Mammary epithelial cell (primary cell): ENCODE results near the gene PPP2R2B.

Experiments
- CTCF ChIP-seq, 2 donors: IDR thresholded peaks in 1 of 2; conservative IDR thresholded peaks in 1 of 2; 2 replicates each; pipeline ENCODE4 v1.5.1; 2011 to 2012; ENCODE audit warnings: inconsistent platforms in 2 of 2, low read length in 2 of 2, mild to moderate bottlenecking in 2 of 2, control low read depth in 1 of 2, low read depth in 1 of 2; ENCODE audit not compliant: insufficient read depth in 1 of 2; ENCODE audit errors: extremely low read depth in 1 of 2
- EZH2 ChIP-seq: IDR thresholded peaks from 2 replicates; pipeline ENCODE4 v1.6.1; 2012; ENCODE audit warnings: low read length, inconsistent platforms, borderline replicate concordance

- TF ChIP-seq CTCF (conservative IDR thresholded peaks at IDR 0.05 in 1 of 2, IDR thresholded peaks at IDR 0.05 in 1 of 2; ENCODE audit: extremely low read depth in 1 of 2, insufficient read depth in 1 of 2, low read depth in 1 of 2, low read length in 2 of 2) (no peak), EZH2 (no peak)
Measured at GRCh38 chr5:146848133-146848532, 30.4 kb downstream of the PPP2R2B start.
